ENCODE measurements around the gene AVPR2. TPM values are rescaled to one million over a fixed set of nuclear protein-coding genes. Genes with fewer than 3 reads are reported as not detected.
A peak's percentile ranks its signal among the peaks of the same experiment; 100 is the strongest.

The AVPR2 gene
- total and polyA plus RNA-seq, 2 donors (not counting 1 experiment from before 2014, with no cell fraction given): 0.12 TPM; not detected in 1

DNA sequence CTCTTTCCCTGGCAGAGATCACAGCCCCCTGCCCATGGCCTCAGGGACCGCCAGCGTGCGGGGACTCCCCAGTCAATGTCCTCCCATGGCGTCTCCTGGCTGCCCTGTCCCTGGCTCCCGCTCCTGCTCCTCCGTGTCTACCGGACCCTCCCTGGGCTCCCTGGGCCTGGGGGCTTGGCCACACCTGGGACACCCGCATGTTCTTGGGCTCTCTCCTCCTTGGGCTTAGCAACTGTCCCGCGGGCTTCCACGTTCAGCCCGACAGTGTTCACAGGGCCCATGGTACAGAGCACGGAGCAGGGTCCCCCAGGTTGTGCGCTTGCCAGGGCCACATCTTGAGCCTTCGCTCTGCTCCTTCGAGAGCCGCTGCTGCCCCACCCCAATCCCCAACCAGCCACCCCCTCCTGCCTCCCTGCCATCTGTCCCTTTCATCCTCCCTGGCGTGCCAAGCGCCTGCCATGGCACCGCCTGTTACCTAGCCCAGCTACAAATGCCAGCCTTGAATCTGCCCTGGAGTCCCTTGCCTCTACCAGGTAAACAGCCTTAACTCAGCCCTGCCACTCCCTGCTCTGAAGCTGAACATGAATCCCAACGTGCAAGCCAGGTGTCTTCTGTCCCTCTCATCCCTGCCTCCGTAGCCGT, 3.9 kb downstream of the AVPR2 start:
- ChIA-PET CTCF (no interaction called here), POLR2A (interaction anchor here (0.6 kb wide), 1 partner anchor 16 kb away, joined by 6 read pairs; no protein-coding TSS in a partner anchor)
- no peaks in the 10 kb centered on the region for H3K9me3 Mint-ChIP-seq (ENCODE audit: insufficient read depth)
- peaks cover 30% of the 10 kb centered on the region for H4K20me1 ChIP-seq (ENCODE audit: control insufficient read depth, insufficient read depth, low read length, poor library complexity, severe bottlenecking)
- TF ChIP-seq, protein P1, sequence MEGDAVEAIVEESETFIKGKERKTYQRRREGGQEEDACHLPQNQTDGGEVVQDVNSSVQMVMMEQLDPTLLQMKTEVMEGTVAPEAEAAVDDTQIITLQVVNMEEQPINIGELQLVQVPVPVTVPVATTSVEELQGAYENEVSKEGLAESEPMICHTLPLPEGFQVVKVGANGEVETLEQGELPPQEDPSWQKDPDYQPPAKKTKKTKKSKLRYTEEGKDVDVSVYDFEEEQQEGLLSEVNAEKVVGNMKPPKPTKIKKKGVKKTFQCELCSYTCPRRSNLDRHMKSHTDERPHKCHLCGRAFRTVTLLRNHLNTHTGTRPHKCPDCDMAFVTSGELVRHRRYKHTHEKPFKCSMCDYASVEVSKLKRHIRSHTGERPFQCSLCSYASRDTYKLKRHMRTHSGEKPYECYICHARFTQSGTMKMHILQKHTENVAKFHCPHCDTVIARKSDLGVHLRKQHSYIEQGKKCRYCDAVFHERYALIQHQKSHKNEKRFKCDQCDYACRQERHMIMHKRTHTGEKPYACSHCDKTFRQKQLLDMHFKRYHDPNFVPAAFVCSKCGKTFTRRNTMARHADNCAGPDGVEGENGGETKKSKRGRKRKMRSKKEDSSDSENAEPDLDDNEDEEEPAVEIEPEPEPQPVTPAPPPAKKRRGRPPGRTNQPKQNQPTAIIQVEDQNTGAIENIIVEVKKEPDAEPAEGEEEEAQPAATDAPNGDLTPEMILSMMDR (IDR thresholded peaks at IDR 0.05): no peak
- TF ChIP-seq EZH2 (IDR thresholded peaks at IDR 0.05; ENCODE audit: borderline replicate concordance, insufficient read depth, low read depth, low read length, poor library complexity, severe bottlenecking): no peak
- no peaks in the 10 kb centered on the region for H3K9me3 ChIP-seq (ENCODE audit: control extremely low read depth in 1 of 3, control insufficient read depth in 2 of 3, insufficient read depth in 1 of 3, low read length in 2 of 3)
- H3K4me3 ChIP-seq (ENCODE audit: control extremely low read depth in 1 of 5, extremely low read depth in 1 of 5, insufficient read depth in 1 of 5, low read depth in 2 of 5, low read length in 4 of 5): no peak overlapping the region
- H3K4me2 ChIP-seq (replicated peaks; ENCODE audit: low read depth, low read length, poor library complexity, severe bottlenecking): no peak overlapping the region
- no peaks in the 10 kb centered on the region for H3K79me2 ChIP-seq (ENCODE audit: control insufficient read depth, insufficient read depth, low read length)
- peaks cover 17% of the 10 kb centered on the region in 2 donors for H3K4me1 ChIP-seq (ENCODE audit: control insufficient read depth in 2 of 2, insufficient read depth in 2 of 2, low read length in 2 of 2)
- no peak overlapping the region for H3K27ac ChIP-seq (ENCODE audit: low read length in 2 of 2)
- H3K4me3 Mint-ChIP-seq: no peak overlapping the region
- intact Hi-C loops (cut with micrococcal nuclease): no loop called here
- ATAC-seq (ENCODE audit: low read depth) (no peak), DNase-seq (no peak)
- peaks cover 17% of the 10 kb centered on the region for H3K4me1 Mint-ChIP-seq
- H2AFZ ChIP-seq (ENCODE audit: insufficient read depth, low read depth, low read length, poor library complexity, severe bottlenecking): no peak overlapping the region
- H3K36me3 ChIP-seq (replicated peaks in 1 of 2; ENCODE audit: control extremely low read depth in 1 of 2, control insufficient read depth in 1 of 2, extremely low read depth in 1 of 2, insufficient read depth in 2 of 2, low read length in 1 of 2): peaks cover 0 to 34% of the 10 kb centered on the region in 2 experiments
- peak overlapping the region; percentile 20 for H3K27ac Mint-ChIP-seq
- no peaks in the 10 kb centered on the region for H3K27me3 Mint-ChIP-seq
- H3K9ac ChIP-seq (ENCODE audit: low read length): no peak overlapping the region
- 97% methylated on average over 10 of the region's 23 CpGs for WGBS (ENCODE audit: insufficient coverage)
- H3K27me3 ChIP-seq (replicated peaks in 1 of 4; ENCODE audit: control extremely low read depth in 1 of 4, control insufficient read depth in 3 of 4, insufficient read depth in 4 of 4, low read length in 3 of 4): no peaks in the 10 kb centered on the region
